Loucy (cell line): ENCODE results near the gene ZNF668.

ENCODE experiments used
- H2AFZ ChIP-seq: fragments of 200-600 bp; sonication (generic); 2 replicates; pipeline ENCODE4 v1.6.0; 2016; ENCODE audit warnings: antibody characterized with exemption, mild to moderate bottlenecking, low read length, moderate library complexity
- H3F3A ChIP-seq: fragments of 200-600 bp; 2 replicates; pipeline ENCODE4 v1.6.0; 2016; ENCODE audit warnings: antibody characterized with exemption, low read depth, mild to moderate bottlenecking
- H3K27me3 ChIP-seq: fragments of 200-600 bp; sonication (generic); 2 replicates; pipeline ENCODE4 v1.6.1; 2014; ENCODE audit warnings: low read length, mild to moderate bottlenecking; ENCODE audit not compliant: insufficient read depth, poor library complexity, severe bottlenecking
- H3K36me3 ChIP-seq: fragments of 200-600 bp; sonication (generic); 2 replicates; pipeline ENCODE4 v1.6.1; 2016; ENCODE audit warnings: low read length; ENCODE audit not compliant: insufficient read depth
- H3K4me1 ChIP-seq: fragments of 200-600 bp; sonication (generic); 2 replicates; pipeline ENCODE4 v1.5.1; 2014; ENCODE audit warnings: low read length, mild to moderate bottlenecking; ENCODE audit not compliant: insufficient read depth, poor library complexity, severe bottlenecking
- H3K4me2 ChIP-seq: fragments of 200-600 bp; sonication (generic); 2 replicates; pipeline ENCODE4 v1.6.0; 2014; ENCODE audit warnings: antibody characterized with exemption, low read length, low read depth, mild to moderate bottlenecking; ENCODE audit not compliant: poor library complexity, severe bottlenecking
- H3K4me3 ChIP-seq: fragments of 200-600 bp; sonication (generic); 2 replicates; pipeline ENCODE4 v1.5.1; 2014; ENCODE audit warnings: low read length, mild to moderate bottlenecking, mixed read lengths; ENCODE audit not compliant: poor library complexity, severe bottlenecking
- H3K79me2 ChIP-seq: fragments of 200-600 bp; sonication (generic); 2 replicates; pipeline ENCODE4 v1.6.1; 2014; ENCODE audit warnings: low read length; ENCODE audit not compliant: insufficient read depth
- H3K9ac ChIP-seq: fragments of 200-600 bp; sonication (generic); 2 replicates; pipeline ENCODE4 v1.6.0; 2014; ENCODE audit warnings: mild to moderate bottlenecking, low read depth, low read length, moderate library complexity; ENCODE audit not compliant: poor library complexity, severe bottlenecking
- H3K9me2 ChIP-seq: fragments of 200-600 bp; sonication (generic); replicated peaks from 2 replicates; pipeline ENCODE4 v1.6.1; 2016; ENCODE audit warnings: low read depth, low read length, mixed read lengths
- H3K9me3 ChIP-seq: fragments of 200-600 bp; sonication (generic); 2 replicates; pipeline ENCODE4 v1.6.1; 2014; ENCODE audit warnings: mild to moderate bottlenecking, antibody characterized with exemption, low read length, low read depth; ENCODE audit not compliant: insufficient read depth
- H4K20me1 ChIP-seq: fragments of 200-600 bp; sonication (generic); 2 replicates; pipeline ENCODE4 v1.6.0; 2014; ENCODE audit warnings: antibody characterized with exemption, low read length, mild to moderate bottlenecking; ENCODE audit not compliant: insufficient read depth, poor library complexity, severe bottlenecking
- CTCF ChIP-seq: fragments of 200-600 bp; sonication (generic); conservative IDR thresholded peaks from 2 replicates; pipeline ENCODE4 v1.5.1; 2014; ENCODE audit warnings: mild to moderate bottlenecking, antibody characterized with exemption, low read length
- EZH2phosphoT487 ChIP-seq: fragments of 200-600 bp; IDR thresholded peaks from 2 replicates; pipeline ENCODE4 v1.6.1; 2018; ENCODE audit warnings: antibody characterized with exemption, mild to moderate bottlenecking, moderate library complexity, borderline replicate concordance

ZNF668 gene

GRCh38 chr16:31073142-31073969, 684 bp downstream of the ZNF668 start:
- Histone ChIP-seq H4K20me1 (peaks cover 36% of the 10 kb centered on the region), H3K36me3 (peaks cover 14% of the 10 kb centered on the region; the same call in 1 of the 2 replicates), H3K4me1 (peaks cover 27% of the 10 kb centered on the region), H3F3A (peaks cover 3% of the 10 kb centered on the region), H3K79me2 (peaks cover 70% of the 10 kb centered on the region), H2AFZ (peak overlapping the region; percentile 85), H3K4me2 (peak overlapping the region; percentile 97), H3K4me3 (peak overlapping the region; percentile 96), H3K9ac (peak overlapping the region; percentile 94), H3K27me3 (no peaks in the 10 kb centered on the region), H3K9me2 (no peaks in the 10 kb centered on the region), H3K9me3 (no peaks in the 10 kb centered on the region)
- TF ChIP-seq CTCF (no peak), EZH2phosphoT487 (no peak)

GRCh38 chr16:31072540-31073141, 1.4 kb downstream of the ZNF668 start:
- peak overlapping the region; percentile 97 for H3K4me2 ChIP-seq
- no peaks in the 10 kb centered on the region for H3K27me3 ChIP-seq
- H3K4me3 ChIP-seq: peak overlapping the region; percentile 96
- H3K9ac ChIP-seq: peak overlapping the region; percentile 94
- H3K9me3 ChIP-seq: no peaks in the 10 kb centered on the region
- peaks cover 3% of the 10 kb centered on the region for H3F3A ChIP-seq
- H3K9me2 ChIP-seq: no peaks in the 10 kb centered on the region
- H2AFZ ChIP-seq: peak overlapping the region; percentile 85
- H4K20me1 ChIP-seq: peaks cover 36% of the 10 kb centered on the region
- H3K4me1 ChIP-seq: peaks cover 27% of the 10 kb centered on the region
- peaks cover 68% of the 10 kb centered on the region for H3K79me2 ChIP-seq
- TF ChIP-seq CTCF: no peak
- TF ChIP-seq EZH2phosphoT487: no peak
- H3K36me3 ChIP-seq: peaks cover 10% of the 10 kb centered on the region; the same call in 1 of the 2 replicates

- no peak for TF ChIP-seq EZH2phosphoT487
- no peak for TF ChIP-seq CTCF
- Histone ChIP-seq H2AFZ (no peak overlapping the region), H3K27me3 (no peaks in the 10 kb centered on the region), H4K20me1 (peaks cover 35% of the 10 kb centered on the region), H3K9me2 (no peaks in the 10 kb centered on the region), H3K9ac (peak overlapping the region; percentile 94), H3K4me1 (peaks cover 27% of the 10 kb centered on the region), H3K79me2 (peaks cover 67% of the 10 kb centered on the region), H3K4me2 (peak overlapping the region; percentile 97), H3K36me3 (peaks cover 2% of the 10 kb centered on the region; the same call in 1 of the 2 replicates), H3F3A (peaks cover 3% of the 10 kb centered on the region), H3K4me3 (peak overlapping the region; percentile 96), H3K9me3 (no peaks in the 10 kb centered on the region)
Observed at GRCh38 chr16:31071861-31072260, 2.2 kb downstream of the ZNF668 start.
